NAMALWA (cell line): Measurements from ENCODE around the gene KIAA1191.

ENCODE experiments used
- DNase-seq: peaks from one replicate; pipeline ENCODE4 v3.0.0-alpha.2; 2015; ENCODE audit warnings: low spot score

KIAA1191 gene

DNA sequence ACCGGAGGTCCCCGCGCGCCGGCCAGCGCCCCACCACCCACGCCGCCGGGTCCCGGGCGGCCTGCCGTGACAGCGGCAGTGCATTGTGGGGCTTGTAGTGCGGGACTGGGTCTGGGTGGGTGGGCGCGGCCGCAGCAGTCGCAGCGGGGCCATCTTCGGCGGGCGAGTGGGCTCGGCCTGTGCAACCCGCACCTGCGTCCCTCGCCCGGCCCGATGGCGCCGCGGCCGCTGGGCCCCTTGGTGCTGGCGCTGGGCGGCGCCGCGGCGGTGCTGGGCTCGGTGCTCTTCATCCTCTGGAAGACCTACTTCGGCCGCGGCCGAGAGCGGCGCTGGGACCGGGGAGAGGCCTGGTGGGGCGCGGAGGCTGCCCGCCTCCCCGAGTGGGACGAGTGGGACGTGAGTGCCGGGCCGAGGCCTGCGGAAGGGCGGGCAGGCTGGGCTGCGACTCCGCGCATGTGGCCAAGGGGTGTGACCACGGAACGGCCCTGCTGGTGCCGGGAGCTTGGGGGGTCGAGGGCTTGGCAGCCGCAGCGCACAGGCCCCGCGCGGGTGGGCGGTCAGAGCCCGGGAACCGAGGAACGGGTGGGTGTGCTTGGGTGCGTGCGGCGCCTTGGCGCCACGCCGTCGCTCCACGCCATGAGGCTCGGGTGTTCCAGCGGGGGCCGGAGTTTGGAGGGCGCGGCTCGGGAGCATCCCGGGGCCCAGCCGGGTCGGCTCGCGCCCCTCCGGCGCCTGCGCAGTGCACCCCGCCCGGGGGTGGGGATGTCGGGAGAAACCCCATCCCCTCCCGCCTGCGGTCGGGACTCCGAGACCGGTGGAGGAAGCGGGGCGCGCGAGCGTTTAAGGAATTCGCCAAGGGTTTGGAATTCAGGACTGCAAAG is 4.0 kb upstream of the KIAA1191 start, which contains the start of gene ARL10:
TSS of gene ARL10 (plus strand) at position 137 of the 881 bp plus-strand sequence. CDS start at position 214, 77 bp downstream.
- DNase-seq: peak; percentile 43

DNA sequence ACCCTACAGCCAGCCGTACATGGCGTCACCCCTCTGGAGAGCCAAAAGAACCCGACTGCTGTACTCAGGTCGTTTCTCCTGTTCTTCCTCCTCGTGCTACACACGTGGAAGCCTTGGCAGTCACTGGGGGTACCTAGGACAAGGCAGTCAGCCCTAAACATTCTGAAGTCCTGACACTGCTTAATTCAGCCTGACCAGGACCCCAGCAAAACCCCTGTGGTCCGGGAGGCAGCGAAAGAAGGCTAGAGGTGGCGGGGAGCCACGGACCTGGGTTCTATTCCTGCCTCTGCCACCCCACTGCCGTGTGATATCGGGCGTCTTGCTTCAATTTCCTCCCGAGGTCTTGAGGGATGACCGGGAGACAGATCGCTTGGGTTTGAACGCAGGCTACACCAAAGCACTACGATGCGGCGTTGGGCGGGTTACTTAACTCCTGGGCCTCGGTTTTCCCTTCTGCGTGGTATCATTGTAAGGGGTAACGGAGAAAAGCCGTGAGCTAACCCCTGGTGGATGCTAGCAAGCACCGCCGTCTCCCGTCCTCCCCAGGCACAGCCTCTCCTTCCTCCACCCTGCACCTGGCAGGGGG is 3.3 kb upstream of the KIAA1191 start:
- no peak for DNase-seq

DNA sequence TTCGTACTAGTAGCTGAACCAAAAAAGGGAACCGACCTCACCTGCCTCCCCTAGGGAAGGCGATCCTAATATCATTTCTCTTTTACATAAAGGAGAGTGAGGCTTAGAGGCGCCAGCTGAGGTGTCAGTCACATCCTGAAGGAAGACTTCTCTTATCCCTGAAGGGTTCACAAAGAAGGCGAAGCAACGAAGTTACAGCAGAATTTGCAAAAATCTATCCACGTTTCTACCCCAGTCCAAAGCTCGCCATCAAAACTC is 598 bp upstream of the KIAA1191 start:
- peak; percentile 36 for DNase-seq

DNA sequence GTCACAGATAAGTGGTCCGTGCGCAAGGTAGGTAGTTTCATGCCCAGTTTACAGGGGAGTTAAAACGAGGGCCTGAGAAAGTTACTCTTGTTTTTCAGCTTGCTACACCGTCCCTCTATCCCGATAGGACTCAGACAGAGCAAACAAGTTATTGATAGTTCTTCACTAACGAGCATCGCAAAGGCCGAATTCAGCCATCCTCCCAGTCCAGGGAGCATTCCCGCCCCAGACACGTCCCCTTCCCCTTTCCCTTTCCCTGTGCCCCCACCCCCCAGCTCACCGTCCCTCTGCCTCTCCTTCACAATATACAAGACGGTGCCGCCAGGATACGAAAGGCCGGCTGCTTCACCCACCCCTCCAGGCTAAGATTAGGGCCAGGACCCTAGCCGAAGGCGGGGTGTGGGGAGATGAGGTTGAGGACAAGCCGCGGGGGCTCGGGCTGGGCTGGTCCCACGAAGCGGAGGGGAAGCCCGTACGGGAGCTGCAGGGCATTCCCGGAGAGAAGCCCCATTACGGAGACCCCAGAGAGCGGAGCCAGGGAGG is 599 bp downstream of the KIAA1191 start:
- DNase-seq: no peak

DNA sequence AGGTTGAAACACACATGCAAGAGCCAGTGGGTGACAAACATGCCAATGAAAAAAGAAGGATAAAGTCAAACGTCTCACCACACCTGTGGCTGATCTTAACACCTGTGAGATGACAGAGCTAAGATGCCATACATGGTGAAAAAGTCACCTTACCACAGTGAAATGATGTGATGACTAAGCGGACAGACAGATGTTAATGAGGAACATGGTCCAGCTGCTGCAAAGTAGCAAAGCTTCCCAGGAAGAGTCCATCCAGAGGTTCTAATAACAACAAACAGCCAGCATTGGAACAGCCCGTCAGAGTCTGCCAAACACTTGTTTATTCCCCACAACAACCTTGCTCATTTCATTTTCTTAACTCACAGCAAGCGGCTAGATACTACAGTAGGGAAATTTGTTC is 1.9 kb downstream of the KIAA1191 start:
- no peak for DNase-seq

DNA sequence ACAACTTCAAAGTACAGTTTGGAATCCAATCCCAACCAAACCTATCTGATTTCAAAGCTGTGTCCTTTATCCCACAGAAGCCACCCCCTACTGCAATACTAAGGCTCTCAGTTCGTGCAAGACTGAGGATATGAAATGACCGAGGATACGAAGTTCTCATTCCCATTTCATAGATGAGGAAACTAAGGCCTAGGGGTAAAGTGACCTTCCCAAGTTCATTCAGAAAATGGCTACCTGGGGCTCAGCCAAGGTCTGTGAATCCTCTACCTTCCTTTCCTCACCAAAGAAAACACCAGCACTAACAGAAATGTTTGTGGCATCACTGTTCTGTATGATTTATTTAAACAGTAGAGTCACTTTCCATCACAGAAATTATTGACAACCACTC is 5.4 kb downstream of the KIAA1191 start:
- no peak for DNase-seq

DNA sequence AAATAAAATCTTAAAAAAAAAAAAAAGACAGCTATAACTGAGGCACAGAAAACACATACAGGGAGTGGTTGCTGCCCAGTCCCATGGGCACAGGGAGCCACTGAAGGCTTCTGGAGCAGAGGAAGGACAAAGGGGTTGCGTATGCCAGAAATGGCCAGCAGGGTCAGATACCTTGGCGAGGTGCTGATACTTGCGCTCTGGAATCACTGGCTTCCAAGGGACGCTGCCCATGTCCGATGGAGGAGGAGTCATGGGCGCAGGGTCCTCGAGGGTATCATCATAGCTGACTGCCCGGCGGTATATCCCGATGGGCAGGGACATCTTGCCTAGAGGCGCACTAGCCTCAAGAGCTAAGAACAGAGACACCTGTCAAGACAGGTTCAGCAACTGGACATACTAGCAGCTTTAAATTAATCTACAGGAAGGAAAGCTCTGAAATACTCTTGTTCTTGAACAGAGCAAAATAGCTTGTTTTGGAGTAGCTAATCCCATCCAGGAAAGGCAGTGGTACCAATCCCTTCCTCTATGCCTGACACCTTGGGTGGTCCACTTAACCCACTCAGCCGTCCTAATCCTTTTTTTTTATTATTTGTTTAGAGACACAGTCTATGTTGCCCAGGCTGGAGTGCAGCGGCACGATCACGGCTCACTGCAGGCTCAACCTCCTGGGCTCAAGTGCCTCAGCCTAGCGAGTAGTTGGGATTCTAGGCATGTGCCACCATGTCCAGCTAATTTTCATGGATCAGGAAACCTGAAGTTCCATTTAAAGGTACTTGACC is 6.0 kb downstream of the KIAA1191 start:
- DNase-seq: no peak

DNA sequence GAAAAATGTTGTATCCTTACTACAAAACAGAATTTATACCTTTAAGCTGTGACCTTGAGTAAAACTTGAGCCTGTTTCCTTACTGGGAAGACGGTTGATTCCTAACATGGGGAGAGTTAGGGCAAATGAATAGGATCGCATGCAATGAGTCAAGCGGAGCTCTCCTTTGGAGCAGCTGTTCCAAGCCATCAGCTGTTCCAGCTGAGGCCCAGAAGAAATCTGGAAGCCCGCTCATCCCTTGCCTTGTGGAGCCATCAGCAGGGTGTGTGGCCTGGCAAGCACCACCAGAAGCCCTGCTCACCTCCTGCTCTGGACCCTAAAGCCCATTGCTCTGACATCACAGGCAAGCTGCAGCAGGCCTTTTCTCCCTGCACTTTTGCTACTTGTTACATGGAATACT is 8.0 kb downstream of the KIAA1191 start:
- no peak for DNase-seq

DNA sequence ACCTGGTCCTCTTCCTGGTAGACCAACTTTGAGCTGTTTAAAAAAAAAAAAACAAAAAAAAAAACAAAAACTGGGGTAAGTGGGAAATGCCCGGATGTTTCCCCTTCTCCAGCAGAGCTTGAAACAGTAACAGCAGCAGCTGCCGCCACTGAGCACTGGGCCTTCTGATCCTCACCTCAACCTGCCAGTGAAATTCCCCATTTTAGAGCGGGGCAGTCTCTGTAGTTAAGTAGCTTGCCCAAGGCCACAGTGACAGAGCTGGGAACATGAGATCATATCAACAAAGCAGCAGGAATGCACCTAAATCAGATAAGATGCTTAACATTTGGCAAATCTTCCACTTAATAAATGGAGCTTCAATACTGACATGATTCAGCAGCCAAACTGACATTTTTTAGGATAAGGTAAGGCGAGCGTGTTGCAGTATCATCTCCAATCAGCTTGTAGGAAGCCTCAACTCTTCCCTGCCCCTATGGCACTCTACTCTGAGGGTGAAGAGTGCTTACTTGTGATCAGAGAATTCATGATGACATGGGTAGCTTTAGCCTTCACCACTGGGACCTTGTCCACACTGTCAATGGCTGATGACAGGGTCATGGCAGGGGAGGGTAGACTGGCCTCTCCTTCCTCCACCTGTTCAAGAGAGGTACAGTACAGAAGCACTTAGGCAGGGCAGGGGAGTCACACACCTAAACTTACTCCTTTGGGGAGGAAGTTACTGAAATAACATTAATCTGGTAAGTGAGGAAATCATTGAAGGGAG is 9.3 kb downstream of the KIAA1191 start:
- DNase-seq: no peak

DNA sequence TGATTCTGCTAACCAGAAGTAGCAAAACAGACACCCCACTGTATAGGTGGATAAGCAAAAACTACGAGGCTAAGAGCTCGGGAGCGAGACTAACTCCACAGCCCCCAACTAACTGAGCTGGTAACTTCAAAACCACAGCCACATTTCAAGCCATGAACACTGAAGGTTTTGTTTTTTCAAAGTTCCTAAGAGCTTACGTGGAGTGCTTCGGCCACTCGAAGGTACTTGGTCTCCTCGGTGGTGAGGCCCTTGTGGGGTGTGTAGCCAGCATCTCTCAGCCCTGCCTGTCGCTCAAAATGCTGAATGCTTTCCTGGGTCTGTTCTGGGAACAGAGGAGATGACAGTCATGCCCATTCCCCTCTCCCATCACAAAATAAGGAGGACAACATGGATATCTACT is 11.1 kb downstream of the KIAA1191 start:
- DNase-seq: no peak

DNA sequence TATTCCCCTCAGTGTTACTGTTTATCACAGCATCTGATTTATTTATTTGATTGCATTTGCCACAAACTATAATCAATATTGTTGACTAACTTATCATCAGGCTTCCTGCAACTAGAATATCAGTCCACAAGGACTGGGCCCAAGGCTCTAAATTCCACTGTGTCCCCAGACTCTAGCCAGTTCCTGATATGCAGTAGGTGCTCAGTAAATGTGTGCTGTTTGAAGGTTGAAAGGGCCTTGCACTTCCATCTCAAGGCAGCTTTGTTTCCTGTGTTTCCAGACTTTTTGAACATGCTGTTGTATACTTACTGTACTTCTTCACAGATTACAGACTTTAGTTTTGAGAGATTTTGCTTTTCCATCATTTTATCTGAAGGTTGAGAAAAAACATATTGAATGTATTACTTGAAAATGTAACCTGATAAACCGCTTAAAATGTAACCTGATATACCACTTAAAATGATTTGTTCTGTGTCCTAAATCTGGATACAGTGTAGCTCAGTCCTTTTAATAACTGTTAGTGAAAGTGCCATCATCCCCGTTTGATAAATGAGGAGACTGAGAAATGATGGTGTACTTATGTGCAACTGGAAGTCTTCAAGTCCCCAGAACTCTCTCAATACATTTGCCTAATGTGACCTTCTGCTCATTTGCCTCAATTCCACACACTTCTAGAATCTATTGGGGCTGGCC is 18.7 kb downstream of the KIAA1191 start:
- DNase-seq: no peak

DNA sequence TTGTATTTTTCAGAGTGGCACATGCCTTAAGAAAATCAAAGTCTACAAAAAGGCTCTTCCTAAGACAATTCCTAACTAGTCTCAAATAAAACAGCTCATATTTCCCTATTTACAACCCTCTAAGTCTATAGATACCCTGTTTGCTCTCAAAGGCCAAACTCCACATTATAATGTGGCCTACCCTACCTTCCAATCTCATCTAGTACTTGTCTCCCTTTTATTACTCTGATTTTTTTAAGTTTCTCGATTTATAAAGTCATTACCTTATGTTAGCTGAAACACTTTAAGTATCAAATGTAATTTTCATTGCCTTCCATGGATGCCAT is 19.4 kb downstream of the KIAA1191 start:
- no peak for DNase-seq

DNA sequence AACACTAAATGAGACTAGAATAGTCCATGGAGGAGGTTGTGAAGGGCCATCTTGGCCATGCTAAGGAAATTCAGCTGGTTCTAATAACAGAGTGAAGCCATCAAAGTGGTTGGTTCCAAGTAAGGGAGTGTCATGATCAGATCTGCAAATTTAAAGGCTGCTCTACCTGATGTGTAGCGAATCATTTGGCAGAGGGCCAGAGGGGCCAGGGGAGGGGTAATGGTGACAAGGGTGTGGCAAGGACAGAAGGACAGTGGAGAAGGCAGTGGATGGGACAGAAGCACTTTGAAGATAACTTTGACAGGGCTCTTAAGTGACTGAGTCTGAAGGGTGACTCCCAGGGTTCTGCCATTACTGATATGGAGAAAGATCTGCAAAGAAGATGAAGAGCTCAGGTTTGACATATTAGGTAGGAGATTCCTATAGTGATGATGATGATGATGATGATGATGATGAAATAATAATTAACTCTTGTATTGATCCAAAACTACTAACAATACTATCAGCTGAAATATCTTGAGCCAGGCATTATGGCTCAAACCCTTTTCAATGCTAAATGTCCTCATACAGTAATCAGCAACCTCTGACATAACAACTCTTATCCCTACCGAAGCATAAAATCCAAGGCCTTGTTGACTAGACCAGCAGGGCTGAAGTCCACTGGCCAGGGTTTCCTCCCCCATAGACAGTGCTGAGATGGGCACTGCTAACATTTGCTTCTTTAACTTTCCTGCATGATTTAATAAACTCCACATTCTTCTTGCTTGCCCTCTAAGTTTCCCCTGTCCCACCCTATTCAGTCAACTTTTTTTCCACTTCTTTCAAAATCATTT is 20.0 kb downstream of the KIAA1191 start:
- DNase-seq: no peak

DNA sequence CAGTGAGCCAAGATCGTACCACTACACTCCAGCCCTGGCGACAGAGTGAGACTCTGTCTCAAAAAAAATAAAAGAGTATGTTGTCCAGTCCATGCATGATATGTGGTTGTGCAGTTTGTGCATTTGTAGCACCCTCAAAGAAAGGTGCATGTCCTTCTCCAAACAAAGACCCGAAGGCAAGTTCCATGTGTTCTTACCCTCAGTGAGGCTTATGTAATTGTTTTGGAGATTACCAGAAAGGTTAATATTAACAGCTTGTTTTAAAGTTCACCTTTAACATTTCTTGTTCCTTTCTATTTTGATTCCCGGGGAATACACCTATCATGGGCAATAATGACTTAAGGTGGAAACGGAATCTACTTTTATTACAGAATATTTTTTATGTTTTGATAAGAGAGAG is 22.3 kb downstream of the KIAA1191 start:
- no peak for DNase-seq

DNA sequence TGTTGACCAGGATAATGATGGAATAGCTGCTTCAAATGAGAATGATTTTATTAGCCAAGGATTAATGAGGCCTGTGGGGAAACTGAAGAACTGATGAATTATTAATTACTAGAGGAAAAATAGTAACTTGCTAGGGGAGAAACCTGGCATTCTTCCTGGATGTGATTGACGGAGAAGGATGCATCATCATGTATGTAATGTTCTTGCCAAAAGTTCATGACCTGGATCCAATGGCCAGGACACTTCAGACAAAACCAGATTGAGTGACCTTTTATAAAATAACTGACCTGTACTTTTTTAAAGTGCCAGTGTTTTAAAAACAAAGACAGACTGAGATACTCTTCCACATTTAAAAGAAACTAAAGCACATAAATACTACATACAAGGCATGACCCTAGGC is 23.7 kb downstream of the KIAA1191 start:
- DNase-seq: no peak

DNA sequence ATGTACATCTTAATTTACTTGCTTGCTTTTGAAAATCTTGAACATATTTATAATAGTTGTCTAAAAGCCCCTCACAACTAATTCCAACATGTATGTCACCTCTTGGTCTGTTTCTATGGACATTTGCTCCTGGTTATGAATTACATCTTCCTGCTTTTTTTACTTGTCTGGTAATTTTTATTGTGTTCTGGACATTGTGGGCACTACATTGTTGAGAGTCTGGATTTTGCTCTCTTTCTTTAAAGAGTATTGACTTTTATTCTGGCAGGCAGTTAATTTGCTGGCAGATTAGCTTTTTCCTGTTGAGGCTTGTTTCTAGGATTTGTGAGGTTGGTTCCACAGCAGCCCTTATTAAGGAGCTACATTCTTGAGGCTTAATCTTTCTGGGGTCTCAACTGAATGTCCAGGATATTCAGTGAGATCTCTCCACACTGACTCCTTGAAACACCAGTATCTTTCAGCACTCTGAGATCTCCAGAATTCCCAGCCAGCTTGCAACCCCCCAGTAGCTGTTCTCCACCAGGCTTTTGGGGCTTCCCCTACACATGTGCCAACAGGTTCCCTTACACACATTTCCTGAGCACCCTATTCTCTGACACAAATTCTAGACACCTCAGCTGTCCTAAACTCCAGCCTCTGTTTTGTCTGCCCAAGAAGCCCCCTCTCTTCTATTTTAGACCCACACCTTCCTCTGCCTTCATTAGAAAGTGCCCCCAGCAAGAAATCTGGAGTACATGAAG is 27.4 kb downstream of the KIAA1191 start:
- no peak for DNase-seq

DNA sequence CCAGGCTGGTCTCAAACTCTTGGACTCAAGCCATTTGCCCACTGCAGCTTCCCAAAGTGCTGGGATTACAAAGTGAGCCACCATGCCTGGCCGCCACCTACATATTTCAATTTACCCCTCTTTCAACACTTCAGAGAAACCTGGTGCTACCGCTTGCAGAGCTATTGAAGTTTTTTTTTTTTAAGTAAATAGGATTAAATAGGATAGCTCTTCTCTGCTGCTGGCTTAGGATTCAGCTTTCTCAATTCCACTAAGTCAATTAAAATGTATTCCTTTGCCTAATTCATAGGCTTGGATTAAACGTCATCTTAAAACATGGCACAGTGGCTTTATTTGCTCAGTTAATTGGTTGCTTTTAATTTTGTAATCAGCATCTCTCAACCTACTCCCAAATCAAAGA is 41.0 kb downstream of the KIAA1191 start:
- DNase-seq: no peak

DNA sequence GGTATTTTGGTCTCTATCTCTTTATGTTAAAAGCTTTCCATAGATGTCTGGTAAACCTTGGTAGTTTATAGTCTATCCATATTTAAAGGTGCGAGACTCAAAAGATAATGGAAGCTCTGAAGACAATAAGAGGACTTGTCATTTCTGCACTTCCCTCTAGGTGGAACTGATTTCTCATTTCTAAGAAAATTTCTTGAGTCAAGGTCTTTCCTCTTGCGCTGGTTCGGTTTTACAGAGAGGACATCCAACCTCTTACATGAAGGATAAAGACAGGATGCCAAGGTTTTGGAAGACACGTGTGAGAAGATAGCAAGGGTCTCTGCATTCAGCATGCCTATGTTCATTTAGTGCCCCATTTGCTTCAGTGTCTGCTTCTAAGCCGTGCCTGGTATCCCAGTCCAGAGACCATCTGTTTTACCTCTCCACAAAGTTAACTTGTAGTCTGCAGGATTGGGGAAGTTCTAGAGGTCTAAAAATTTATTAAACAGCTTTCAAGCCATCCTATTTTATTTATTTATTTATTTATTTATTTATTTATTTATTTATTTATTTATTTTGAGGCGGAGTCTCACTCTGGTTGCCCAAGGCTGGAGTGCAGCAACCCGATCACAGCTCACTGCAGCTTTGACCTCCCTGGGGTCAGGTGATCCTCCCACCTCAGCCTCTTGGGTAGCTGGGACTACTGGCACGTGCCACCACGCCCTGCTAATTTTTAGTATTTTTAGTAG is 41.6 kb downstream of the KIAA1191 start:
- peak; percentile 32 for DNase-seq
